Neutrophil (primary cell): ENCODE data around the gene SIAH2.

Experiments used
- H3K27ac ChIP-seq: fragments of 200-600 bp; sonication (generic); 2 replicates; pipeline ENCODE4 v1.5.1; 2016; ENCODE audit warnings: mild to moderate bottlenecking, moderate library complexity
- H3K27me3 ChIP-seq: fragments of 200-600 bp; sonication (generic); 2 replicates; pipeline ENCODE4 v1.6.0; 2016; ENCODE audit warnings: mild to moderate bottlenecking
- H3K36me3 ChIP-seq: fragments of 200-600 bp; sonication (generic); 2 replicates; pipeline ENCODE4 v1.5.1; 2017
- H3K4me1 ChIP-seq, 2 experiments: fragments of 200-600 bp in 1 of 2; sonication (generic) in 1 of 2; 1 replicate in 1 of 2; 2 replicates in 1 of 2; pipeline versions ENCODE4 v1.5.1 to v1.6.1; 2013 to 2016; ENCODE audit warnings: low read depth in 1 of 2, low read length in 1 of 2, mild to moderate bottlenecking in 1 of 2, moderate library complexity in 1 of 2; ENCODE audit not compliant: control insufficient read depth in 1 of 2, insufficient read depth in 1 of 2
- H3K4me3 ChIP-seq, 2 experiments: fragments of 200-600 bp in 1 of 2; sonication (generic) in 1 of 2; 1 replicate in 1 of 2; 2 replicates in 1 of 2; pipeline ENCODE4 v1.5.1; 2013 to 2016; ENCODE audit warnings: low read depth in 1 of 2, low read length in 1 of 2, mild to moderate bottlenecking in 1 of 2, moderate library complexity in 1 of 2
- H3K9me3 ChIP-seq: fragments of 200-600 bp; sonication (generic); 2 replicates; pipeline ENCODE4 v1.5.1; 2016
- CTCF ChIP-seq: fragments of 200-600 bp; sonication (generic); IDR thresholded peaks from 2 replicates; pipeline ENCODE4 v1.5.1; 2016; ENCODE audit warnings: antibody characterized with exemption

The SIAH2 gene

DNA sequence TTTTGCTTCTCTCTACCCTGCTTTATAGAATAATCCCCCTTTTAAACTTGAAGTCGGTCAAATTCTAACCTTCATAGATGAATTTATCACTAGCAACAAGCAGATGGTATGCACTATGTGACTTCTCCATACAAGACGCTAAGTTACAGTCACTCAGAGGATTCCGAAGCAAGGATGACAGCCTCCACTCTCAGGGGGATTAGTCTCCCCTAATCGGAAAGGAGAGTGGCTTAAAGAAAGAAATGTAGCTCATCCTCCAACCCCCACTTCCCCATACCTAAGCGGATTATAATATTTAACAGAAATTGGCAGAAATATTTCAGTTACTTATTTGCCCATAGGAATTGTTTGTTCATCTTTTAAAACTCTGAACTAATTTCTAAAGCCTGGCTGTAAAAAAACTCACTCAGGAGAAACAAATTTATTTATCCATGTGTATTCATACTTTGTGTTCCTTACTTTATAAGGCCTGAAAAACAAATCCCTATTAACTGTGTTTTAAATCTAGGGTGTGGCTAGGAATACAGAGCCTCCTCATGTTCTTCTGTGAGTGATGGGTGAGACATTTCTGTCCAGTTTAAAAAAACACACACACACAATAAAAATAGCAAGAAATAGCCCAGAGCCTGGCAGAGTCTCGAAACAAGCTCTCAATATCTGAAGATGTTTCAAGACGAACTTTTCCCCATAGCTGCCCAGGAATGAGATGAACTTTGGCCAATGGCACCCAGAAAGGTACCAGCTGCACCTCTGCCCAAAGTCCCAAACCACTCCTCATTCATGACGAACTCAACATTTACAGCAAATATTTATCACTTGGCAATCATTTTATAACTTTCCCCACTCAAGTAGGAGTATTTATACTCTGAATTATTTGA lies 18.7 kb downstream of the SIAH2 start:
- Histone ChIP-seq H3K4me3 (no peak overlapping the region), H3K36me3 (peaks cover 17% of the 10 kb centered on the region), H3K27ac (no peak overlapping the region), H3K27me3 (no peaks in the 10 kb centered on the region), H3K9me3 (no peaks in the 10 kb centered on the region), H3K4me1 (peaks cover 13 to 25% of the 10 kb centered on the region in 2 experiments)
- no peak for TF ChIP-seq CTCF

- peaks cover 16 to 27% of the 10 kb centered on the region in 2 experiments for H3K4me1 ChIP-seq
- H3K36me3 ChIP-seq: peaks cover 17% of the 10 kb centered on the region
- no peak overlapping the region for H3K27ac ChIP-seq
- H3K9me3 ChIP-seq: no peaks in the 10 kb centered on the region
- H3K4me3 ChIP-seq: no peak overlapping the region
- no peaks in the 10 kb centered on the region for H3K27me3 ChIP-seq
- TF ChIP-seq CTCF: no peak
Measured at GRCh38 chr3:150743508-150743907, 19.5 kb downstream of the SIAH2 start.

GRCh38 chr3:150742679-150743078 lies 20.3 kb downstream of the SIAH2 start:
- Histone ChIP-seq H3K4me3 (no peak overlapping the region), H3K27ac (no peak overlapping the region), H3K9me3 (no peaks in the 10 kb centered on the region), H3K27me3 (no peaks in the 10 kb centered on the region), H3K4me1 (peaks cover 16 to 27% of the 10 kb centered on the region in 2 experiments), H3K36me3 (peaks cover 17% of the 10 kb centered on the region)
- TF ChIP-seq CTCF: no peak

DNA sequence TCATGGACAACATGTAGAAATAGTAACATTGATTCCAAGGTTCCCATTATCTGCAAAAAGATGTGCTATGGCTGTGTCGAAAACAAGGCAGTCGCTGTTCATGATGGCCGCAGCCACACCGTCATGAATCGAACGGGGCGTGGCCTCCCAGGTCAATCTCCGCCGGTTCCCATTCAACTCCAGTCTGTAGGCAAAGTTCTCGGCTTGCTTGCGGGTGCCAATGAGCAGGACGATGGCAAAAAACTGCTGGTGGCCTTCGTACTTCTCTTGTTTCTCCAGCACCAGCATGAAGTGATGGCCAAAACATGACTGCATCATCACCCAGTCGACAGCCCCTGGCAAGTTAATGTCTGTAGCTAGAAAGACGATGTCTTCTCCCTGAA lies 20.8 kb downstream of the SIAH2 start:
- Histone ChIP-seq H3K27ac (no peak overlapping the region), H3K27me3 (no peaks in the 10 kb centered on the region), H3K4me1 (peaks cover 19 to 25% of the 10 kb centered on the region in 2 experiments), H3K4me3 (no peak overlapping the region), H3K9me3 (no peaks in the 10 kb centered on the region), H3K36me3 (peaks cover 17% of the 10 kb centered on the region)
- no peak for TF ChIP-seq CTCF

DNA sequence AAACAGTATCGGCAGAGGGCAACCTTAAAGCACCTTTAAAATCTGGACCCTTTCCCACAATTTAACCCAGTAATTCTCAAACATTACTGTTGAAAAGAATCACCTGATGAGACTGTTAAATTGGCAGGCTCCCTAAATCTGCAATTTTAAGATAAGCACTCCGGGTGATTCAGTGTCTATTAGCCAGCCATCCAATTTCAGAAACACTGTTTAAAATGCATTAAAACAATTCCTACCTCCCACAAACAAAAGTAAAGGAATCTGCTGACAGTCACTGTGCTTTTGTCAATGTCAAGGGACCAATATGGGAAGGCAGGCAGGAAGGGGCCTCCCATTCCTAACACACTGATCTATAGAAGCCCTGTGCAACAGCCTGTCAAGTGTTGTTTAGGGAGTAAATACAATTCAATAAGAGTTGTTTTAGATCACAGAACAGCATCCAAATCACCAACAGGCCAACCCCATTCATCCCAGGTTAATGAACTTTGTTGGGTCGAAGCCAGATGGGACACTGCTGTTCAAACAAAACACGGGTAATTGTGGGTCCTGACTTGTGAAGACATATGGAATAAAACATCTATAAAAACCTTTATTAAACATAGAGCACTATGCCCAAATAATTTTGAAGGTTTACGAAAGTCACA lies 21.4 kb downstream of the SIAH2 start:
- peaks cover 19 to 25% of the 10 kb centered on the region in 2 experiments for H3K4me1 ChIP-seq
- no peak overlapping the region for H3K27ac ChIP-seq
- no peaks in the 10 kb centered on the region for H3K9me3 ChIP-seq
- H3K4me3 ChIP-seq: no peak overlapping the region
- H3K36me3 ChIP-seq: peaks cover 17% of the 10 kb centered on the region
- no peak for TF ChIP-seq CTCF
- H3K27me3 ChIP-seq: no peaks in the 10 kb centered on the region
